ENCODE measurements around the gene ITPR1.

DNA sequence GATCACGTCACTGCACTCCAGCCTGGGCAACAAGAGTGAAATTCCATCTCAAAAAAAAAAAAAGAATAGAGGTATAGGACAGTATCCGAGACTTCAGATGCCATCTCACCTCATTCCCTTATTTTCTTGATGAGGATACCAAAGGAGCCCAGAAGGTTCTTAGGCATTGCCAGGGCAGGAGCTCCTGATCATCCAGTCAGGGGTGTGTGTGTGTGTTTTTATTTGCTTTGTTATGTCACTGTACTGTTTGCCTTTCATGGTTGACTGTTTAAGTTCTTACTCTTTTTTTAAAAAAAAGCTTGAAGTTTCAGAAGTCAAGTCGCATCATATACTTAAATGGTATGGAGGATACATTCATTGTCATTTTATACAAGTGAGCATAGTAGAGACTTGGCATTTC, 346.1 kb downstream of the ITPR1 start:
- TF ChIP-seq TAF1 (conservative IDR thresholded peaks at IDR 0.05) (no peak), HNF4G (IDR thresholded peaks at IDR 0.05) (no peak), ATF3 (IDR thresholded peaks at IDR 0.05) (no peak), YY1 (IDR thresholded peaks at IDR 0.05) (no peak), JUND (IDR thresholded peaks at IDR 0.05) (no peak), GABPA (IDR thresholded peaks at IDR 0.05 in 1 of 2, conservative IDR thresholded peaks at IDR 0.05 in 1 of 2) (no peak), RXRA (IDR thresholded peaks at IDR 0.05) (no peak)
- TF ChIP-seq, protein P1, sequence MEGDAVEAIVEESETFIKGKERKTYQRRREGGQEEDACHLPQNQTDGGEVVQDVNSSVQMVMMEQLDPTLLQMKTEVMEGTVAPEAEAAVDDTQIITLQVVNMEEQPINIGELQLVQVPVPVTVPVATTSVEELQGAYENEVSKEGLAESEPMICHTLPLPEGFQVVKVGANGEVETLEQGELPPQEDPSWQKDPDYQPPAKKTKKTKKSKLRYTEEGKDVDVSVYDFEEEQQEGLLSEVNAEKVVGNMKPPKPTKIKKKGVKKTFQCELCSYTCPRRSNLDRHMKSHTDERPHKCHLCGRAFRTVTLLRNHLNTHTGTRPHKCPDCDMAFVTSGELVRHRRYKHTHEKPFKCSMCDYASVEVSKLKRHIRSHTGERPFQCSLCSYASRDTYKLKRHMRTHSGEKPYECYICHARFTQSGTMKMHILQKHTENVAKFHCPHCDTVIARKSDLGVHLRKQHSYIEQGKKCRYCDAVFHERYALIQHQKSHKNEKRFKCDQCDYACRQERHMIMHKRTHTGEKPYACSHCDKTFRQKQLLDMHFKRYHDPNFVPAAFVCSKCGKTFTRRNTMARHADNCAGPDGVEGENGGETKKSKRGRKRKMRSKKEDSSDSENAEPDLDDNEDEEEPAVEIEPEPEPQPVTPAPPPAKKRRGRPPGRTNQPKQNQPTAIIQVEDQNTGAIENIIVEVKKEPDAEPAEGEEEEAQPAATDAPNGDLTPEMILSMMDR (IDR thresholded peaks at IDR 0.05; ENCODE audit: low read depth, low read length, missing input control): no peak
